ENCODE data around the gene ATF4. TPM values are rescaled to one million over a fixed set of nuclear protein-coding genes. Genes with fewer than 3 reads are reported as not detected.
A peak's percentile ranks its signal among the peaks of the same experiment; 100 is the strongest.

Gene ATF4
- total RNA-seq, 2 experiments from 2014 or later, result 589 to 609 TPM

- H3K36me3 Mint-ChIP-seq (ENCODE audit: low read depth), result peaks cover 52% of the 10 kb centered on the region
- intact Hi-C loops (cut with micrococcal nuclease), result no loop called here
- DNase-seq, result peak; percentile 61
Observed at GRCh38 chr22:39526736-39527171, 6.4 kb downstream of the ATF4 start.

GRCh38 chr22:39527481-39527961, 7.2 kb downstream of the ATF4 start:
- Mint-ChIP-seq H3K4me1 (ENCODE audit: low read depth) (peaks cover 84% of the 10 kb centered on the region), H3K36me3 (ENCODE audit: low read depth) (peaks cover 45% of the 10 kb centered on the region), H3K27me3 (ENCODE audit: low read depth) (no peaks in the 10 kb centered on the region), H3K4me3 (no peak overlapping the region), H3K9me3 (no peaks in the 10 kb centered on the region), H3K27ac (peak overlapping the region; percentile 92)
- intact Hi-C loops (cut with micrococcal nuclease), result no loop called here
- CTCF ChIA-PET, result interaction anchor here (0.6 to 11.1 kb wide), 7 partner anchors 27 to 356 kb away, joined by 3 to 208 read pairs (median 4); partner anchors contain the start of gene TAB1
- no peak for DNase-seq

More at GRCh38 chr22:39526736-39527171, 6.4 kb downstream of the ATF4 start:
- CTCF ChIA-PET, result interaction anchor here (0.6 to 11.1 kb wide), 6 partner anchors 9 to 186 kb away, joined by 3 to 208 read pairs (median 3); no protein-coding TSS in a partner anchor
- H3K4me3 Mint-ChIP-seq, result no peak overlapping the region
- H3K27ac Mint-ChIP-seq, result peak overlapping the region; percentile 92
- no peaks in the 10 kb centered on the region for H3K9me3 Mint-ChIP-seq
- no peaks in the 10 kb centered on the region for H3K27me3 Mint-ChIP-seq (ENCODE audit: low read depth)
- peaks cover 90% of the 10 kb centered on the region for H3K4me1 Mint-ChIP-seq (ENCODE audit: low read depth)

GRCh38 chr22:39528080-39528661, 7.8 kb downstream of the ATF4 start:
- H3K4me3 Mint-ChIP-seq, result peak overlapping the region; percentile 22
- peak overlapping the region; percentile 92 for H3K27ac Mint-ChIP-seq
- peaks cover 40% of the 10 kb centered on the region for H3K36me3 Mint-ChIP-seq (ENCODE audit: low read depth)
- no peaks in the 10 kb centered on the region for H3K27me3 Mint-ChIP-seq (ENCODE audit: low read depth)
- intact Hi-C loops (cut with micrococcal nuclease), result loop anchor here (2.0 kb wide), 2 partner anchors 25 to 129 kb away; partner anchors contain the start of genes MIEF1 and TAB1
- DNase-seq, result no peak
- H3K4me1 Mint-ChIP-seq (ENCODE audit: low read depth), result peaks cover 79% of the 10 kb centered on the region
- CTCF ChIA-PET, result interaction anchor here (0.8 to 11.1 kb wide), 18 partner anchors 8 to 508 kb away, joined by 3 to 208 read pairs (median 6); partner anchors contain the start of genes ATF4, MIEF1 and TAB1
- H3K9me3 Mint-ChIP-seq, result no peaks in the 10 kb centered on the region

- intact Hi-C loops (cut with micrococcal nuclease), result loop anchor here (1.0 to 2.0 kb wide), 5 partner anchors 26 to 358 kb away; partner anchors contain the start of genes MIEF1 and TAB1
- Mint-ChIP-seq H3K27ac (peak overlapping the region; percentile 83), H3K4me3 (peak overlapping the region; percentile 47), H3K9me3 (no peaks in the 10 kb centered on the region), H3K27me3 (ENCODE audit: low read depth) (no peaks in the 10 kb centered on the region), H3K36me3 (ENCODE audit: low read depth) (peaks cover 36% of the 10 kb centered on the region), H3K4me1 (ENCODE audit: low read depth) (peaks cover 76% of the 10 kb centered on the region)
- peak; percentile 96 for DNase-seq
- CTCF ChIA-PET, result interaction anchor here (0.6 to 11.1 kb wide), 28 partner anchors 8 to 508 kb away, joined by 3 to 208 read pairs (median 4); partner anchors contain the start of genes ATF4, MIEF1, RPL3 and TAB1
Observed at GRCh38 chr22:39528681-39529486, 8.5 kb downstream of the ATF4 start.

DNA sequence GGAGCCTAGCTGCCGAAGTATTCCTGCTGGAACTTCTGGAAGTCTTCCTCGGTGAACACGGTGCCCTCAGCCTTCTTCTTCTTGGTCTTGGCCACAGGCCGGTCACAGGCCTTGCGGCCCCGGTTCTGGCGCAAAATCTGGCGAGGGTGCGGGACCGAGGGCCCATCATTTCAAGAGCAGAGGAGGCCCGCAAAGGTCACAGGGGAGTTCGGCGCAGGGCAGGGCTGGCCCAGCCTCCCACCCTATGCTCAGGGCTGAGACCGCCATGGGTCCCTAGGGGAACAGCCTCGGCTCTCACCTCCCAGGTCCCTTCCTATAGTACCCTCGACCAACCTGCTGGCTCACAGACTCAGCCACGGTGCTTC, 9.1 kb downstream of the ATF4 start:
- Mint-ChIP-seq H3K27me3 (ENCODE audit: low read depth) (no peaks in the 10 kb centered on the region), H3K4me3 (no peak overlapping the region), H3K27ac (peak overlapping the region; percentile 83), H3K9me3 (no peaks in the 10 kb centered on the region), H3K4me1 (ENCODE audit: low read depth) (peaks cover 73% of the 10 kb centered on the region), H3K36me3 (ENCODE audit: low read depth) (peaks cover 36% of the 10 kb centered on the region)
- intact Hi-C loops (cut with micrococcal nuclease), result loop anchor here (1.0 to 2.0 kb wide), 5 partner anchors 27 to 358 kb away; partner anchors contain the start of genes MIEF1 and TAB1
- no peak for DNase-seq
- CTCF ChIA-PET, result interaction anchor here (0.7 to 11.1 kb wide), 24 partner anchors 9 to 507 kb away, joined by 3 to 208 read pairs (median 5); partner anchors contain the start of genes ATF4, MIEF1, RPL3 and TAB1

GRCh38 chr22:39530116-39530515, 9.8 kb downstream of the ATF4 start:
- intact Hi-C loops (cut with micrococcal nuclease), result loop anchor here (5.0 to 10.0 kb wide), 3 partner anchors 647 to 1755 kb away; partner anchors contain the start of genes ADSL, RANGAP1 and TNRC6B
- Mint-ChIP-seq H3K27me3 (ENCODE audit: low read depth) (no peaks in the 10 kb centered on the region), H3K4me3 (no peak overlapping the region), H3K9me3 (no peaks in the 10 kb centered on the region), H3K36me3 (ENCODE audit: low read depth) (peaks cover 31% of the 10 kb centered on the region), H3K4me1 (ENCODE audit: low read depth) (peaks cover 67% of the 10 kb centered on the region), H3K27ac (no peak overlapping the region)
- no peak for DNase-seq
- CTCF ChIA-PET, result interaction anchor here (0.7 to 11.1 kb wide), 10 partner anchors 14 to 514 kb away, joined by 3 to 208 read pairs (median 5); partner anchors contain the start of gene MIEF1

DNA sequence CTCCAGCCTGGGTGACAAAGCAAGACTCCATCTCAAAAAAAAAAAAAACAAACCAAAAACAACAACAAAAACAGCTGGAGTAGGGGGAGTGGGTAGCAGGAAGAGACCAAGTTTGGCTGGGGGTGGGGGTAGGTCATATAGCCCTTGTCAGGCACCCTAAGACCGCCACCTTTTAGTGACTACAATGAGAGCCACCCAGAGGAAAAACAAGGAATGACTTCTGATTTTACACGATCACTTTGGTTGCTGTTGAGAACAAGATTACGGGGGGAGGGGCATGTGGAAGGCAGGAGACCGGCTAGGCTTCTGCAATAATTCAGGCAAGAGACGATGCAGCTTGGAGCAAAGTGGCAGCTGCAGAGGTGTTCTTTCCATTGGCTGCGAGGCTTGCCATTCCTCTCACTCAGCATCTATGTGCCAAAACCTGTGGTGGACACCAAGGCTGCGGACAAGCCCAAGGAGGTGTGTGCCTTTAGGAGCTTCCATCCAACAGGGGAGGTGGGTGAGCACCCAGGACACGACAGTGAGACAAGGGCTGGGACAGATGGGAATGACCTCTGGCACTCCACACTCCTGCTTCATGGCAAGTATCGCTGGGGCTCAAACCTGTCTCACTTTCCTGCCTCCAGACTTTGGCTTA, 10.4 kb downstream of the ATF4 start:
- intact Hi-C loops (cut with micrococcal nuclease), result loop anchor here (5.0 to 10.0 kb wide), 3 partner anchors 646 to 1754 kb away; partner anchors contain the start of genes ADSL, RANGAP1 and TNRC6B
- Mint-ChIP-seq H3K36me3 (ENCODE audit: low read depth) (peaks cover 26% of the 10 kb centered on the region), H3K27me3 (ENCODE audit: low read depth) (no peaks in the 10 kb centered on the region), H3K4me3 (peak overlapping the region; percentile 94), H3K9me3 (no peaks in the 10 kb centered on the region), H3K27ac (peak overlapping the region; percentile 40), H3K4me1 (ENCODE audit: low read depth) (peaks cover 61% of the 10 kb centered on the region)
- DNase-seq, result peak; percentile 47
- CTCF ChIA-PET, result interaction anchor here (0.6 to 11.1 kb wide), 14 partner anchors 15 to 1235 kb away, joined by 3 to 208 read pairs (median 4); partner anchors contain the start of gene MIEF1

DNA sequence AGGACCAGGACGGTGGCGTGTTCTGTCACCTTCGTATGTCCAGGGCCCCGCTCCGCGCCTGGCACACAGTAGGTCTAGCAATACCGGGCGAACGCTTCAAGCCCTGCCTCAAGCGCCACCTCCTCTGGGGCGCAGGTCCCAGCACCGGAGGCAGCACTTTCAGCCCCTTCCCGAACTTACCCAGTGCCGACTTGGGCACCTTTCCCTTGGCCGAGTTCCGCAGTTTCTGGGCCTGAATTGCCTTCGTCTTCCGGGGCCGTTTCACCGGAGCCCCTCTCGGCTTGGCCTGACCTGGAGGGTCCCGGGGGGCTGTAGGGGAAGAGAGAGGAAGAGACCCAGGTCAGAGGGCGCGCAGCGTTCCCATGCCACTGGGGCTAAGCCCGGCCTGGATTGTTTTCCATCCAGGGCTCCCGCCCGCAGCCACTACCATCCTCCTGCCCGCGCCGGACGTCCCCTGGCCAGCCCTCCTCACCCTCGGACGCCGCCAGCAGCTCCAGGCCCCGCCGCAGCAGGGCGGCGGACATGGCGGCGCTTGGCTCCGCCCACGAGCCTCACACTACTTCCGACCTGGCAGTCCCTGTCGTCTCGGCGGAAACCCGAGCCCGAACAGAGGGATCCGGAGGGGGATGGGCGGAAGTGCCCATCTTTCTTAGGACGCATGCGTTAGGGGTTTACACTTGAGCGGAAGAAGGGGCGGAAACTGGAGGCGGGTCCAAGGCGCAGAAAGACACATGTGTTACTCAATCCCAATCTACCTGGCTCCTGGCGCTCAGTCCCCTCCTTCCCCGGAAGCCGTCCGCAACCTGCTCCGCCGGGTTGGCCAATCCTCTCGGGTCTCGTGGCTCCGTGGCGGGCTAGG, 12.1 kb downstream of the ATF4 start, which contains the start of gene RPS19BP1:
TSS of gene RPS19BP1 (minus strand) at position 534 of the 859 bp plus-strand sequence. CDS start at position 524, 10 bp downstream.
- Mint-ChIP-seq H3K9me3 (no peaks in the 10 kb centered on the region), H3K27me3 (ENCODE audit: low read depth) (no peaks in the 10 kb centered on the region), H3K27ac (peak within 1 kb of the TSS; percentile 91), H3K4me3 (peak within 1 kb of the TSS; percentile 94), H3K4me1 (ENCODE audit: low read depth) (peaks cover 49% of the 10 kb centered on the region), H3K36me3 (ENCODE audit: low read depth) (peaks cover 23% of the 10 kb centered on the region)
- DNase-seq, result peak; percentile 100
- CTCF ChIA-PET, result interaction anchor here (1.1 to 11.1 kb wide), 4 partner anchors 38 to 216 kb away, joined by 3 to 208 read pairs (median 4); no protein-coding TSS in a partner anchor
- intact Hi-C loops (cut with micrococcal nuclease), result loop anchor here (1.0 to 10.0 kb wide), 8 partner anchors 12 to 1752 kb away; partner anchors contain the start of genes ADSL, ATF4, RANGAP1 and RPL3

DNA sequence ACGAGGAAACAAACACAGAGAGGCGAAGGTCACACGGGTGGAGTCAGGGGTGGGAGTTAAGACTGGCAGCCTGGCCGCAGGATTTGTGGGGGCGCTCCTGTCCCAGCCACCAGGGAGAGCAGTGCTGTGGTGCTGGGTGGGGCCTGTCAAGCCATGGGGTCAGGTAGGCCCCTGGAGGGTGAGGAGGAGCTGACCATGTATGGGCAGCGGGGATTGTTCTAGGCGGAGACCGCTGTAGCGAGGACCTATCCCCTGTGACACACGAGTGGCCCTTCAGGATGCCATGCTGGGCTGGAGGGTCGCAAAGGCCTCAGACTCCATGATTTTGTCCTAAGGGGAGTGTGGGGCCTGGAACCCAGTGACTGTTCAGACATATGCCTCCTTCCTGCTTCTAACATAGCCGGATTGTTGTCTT, 13.7 kb downstream of the ATF4 start:
- Mint-ChIP-seq H3K4me1 (ENCODE audit: low read depth) (peaks cover 33% of the 10 kb centered on the region), H3K27ac (peak overlapping the region; percentile 4), H3K27me3 (ENCODE audit: low read depth) (no peaks in the 10 kb centered on the region), H3K36me3 (ENCODE audit: low read depth) (peaks cover 17% of the 10 kb centered on the region), H3K9me3 (no peaks in the 10 kb centered on the region), H3K4me3 (no peak overlapping the region)
- intact Hi-C loops (cut with micrococcal nuclease), result loop anchor here (1.0 to 10.0 kb wide), 4 partner anchors 490 to 1751 kb away; partner anchors contain the start of genes ADSL, RANGAP1 and TNRC6B
- no peak for DNase-seq
- CTCF ChIA-PET, result interaction anchor here (0.6 to 4.1 kb wide), 35 partner anchors 10 to 814 kb away, joined by 3 to 67 read pairs (median 5); partner anchors contain the start of gene TAB1

- intact Hi-C loops (cut with micrococcal nuclease), result loop anchor here (1.0 to 10.0 kb wide), 4 partner anchors 490 to 1750 kb away; partner anchors contain the start of genes ADSL, RANGAP1 and TNRC6B
- peak; percentile 89 for DNase-seq
- Mint-ChIP-seq H3K36me3 (ENCODE audit: low read depth) (peaks cover 15% of the 10 kb centered on the region), H3K4me3 (no peak overlapping the region), H3K27me3 (ENCODE audit: low read depth) (no peaks in the 10 kb centered on the region), H3K4me1 (ENCODE audit: low read depth) (peaks cover 26% of the 10 kb centered on the region), H3K9me3 (no peaks in the 10 kb centered on the region), H3K27ac (peak overlapping the region; percentile 4)
- CTCF ChIA-PET, result interaction anchor here (0.6 to 4.1 kb wide), 38 partner anchors 10 to 813 kb away, joined by 3 to 67 read pairs (median 5); partner anchors contain the start of gene TAB1
Observed at GRCh38 chr22:39534591-39535356, 14.4 kb downstream of the ATF4 start.
